GM21381 (cell line): ENCODE results near the gene GFOD1.

Experiments
- ATAC-seq: cut with Tn5 transposase; IDR thresholded peaks from one replicate; pipeline ENCODE4 v1.9.1; 2021; ENCODE audit warnings: mild to moderate bottlenecking, moderate library complexity; ENCODE audit not compliant: unreplicated experiment

Gene GFOD1

GRCh38 chr6:13383328-13384163 is 103.9 kb downstream of the GFOD1 start:
- ATAC-seq = peak; percentile 91

- ATAC-seq = no peak
Measured at GRCh38 chr6:13380761-13381160, 106.6 kb downstream of the GFOD1 start.

DNA sequence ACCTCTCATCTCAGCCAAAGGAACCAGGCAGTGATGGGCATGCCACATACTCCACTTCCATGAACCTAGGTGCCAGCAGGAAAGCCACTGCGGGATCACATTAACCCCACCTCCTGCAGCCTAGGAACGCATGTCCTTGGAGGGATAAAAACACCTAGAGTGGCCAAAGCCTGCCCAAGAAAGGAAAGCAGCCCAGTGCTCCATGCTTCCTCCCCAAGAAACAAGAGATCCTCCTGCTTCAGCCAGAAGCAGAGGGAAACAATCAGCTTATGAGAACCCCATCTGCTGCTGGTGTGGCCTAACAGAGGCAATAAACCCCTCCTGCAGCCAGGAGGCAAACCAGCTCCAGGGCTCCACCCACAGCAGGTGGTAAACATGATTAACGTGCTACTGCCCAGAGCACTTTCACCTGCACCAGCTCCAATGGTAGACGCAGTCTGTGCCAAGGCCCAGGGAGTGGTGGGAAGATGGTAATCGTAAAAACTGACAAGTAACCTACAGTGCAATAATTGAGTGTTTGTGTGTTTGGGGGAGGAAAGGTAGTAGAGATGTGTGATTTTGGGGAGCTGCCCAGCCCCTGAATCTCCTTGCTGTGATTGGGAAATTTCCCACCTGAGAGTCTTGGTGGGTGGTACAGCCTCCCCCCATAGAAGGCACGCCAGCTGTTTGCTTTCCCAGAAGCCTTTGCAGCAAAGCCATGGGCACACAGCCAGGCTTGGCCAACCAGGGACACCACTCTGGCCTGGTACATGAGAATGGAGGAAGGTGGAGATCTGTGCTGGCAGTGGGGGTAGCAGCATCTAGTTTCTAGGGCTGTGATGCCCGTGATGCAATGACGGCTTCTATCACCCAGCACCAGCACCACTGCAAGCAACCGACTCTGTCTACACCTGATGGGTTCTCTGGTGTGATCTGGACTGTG is 108.5 kb downstream of the GFOD1 start:
- ATAC-seq = no peak

DNA sequence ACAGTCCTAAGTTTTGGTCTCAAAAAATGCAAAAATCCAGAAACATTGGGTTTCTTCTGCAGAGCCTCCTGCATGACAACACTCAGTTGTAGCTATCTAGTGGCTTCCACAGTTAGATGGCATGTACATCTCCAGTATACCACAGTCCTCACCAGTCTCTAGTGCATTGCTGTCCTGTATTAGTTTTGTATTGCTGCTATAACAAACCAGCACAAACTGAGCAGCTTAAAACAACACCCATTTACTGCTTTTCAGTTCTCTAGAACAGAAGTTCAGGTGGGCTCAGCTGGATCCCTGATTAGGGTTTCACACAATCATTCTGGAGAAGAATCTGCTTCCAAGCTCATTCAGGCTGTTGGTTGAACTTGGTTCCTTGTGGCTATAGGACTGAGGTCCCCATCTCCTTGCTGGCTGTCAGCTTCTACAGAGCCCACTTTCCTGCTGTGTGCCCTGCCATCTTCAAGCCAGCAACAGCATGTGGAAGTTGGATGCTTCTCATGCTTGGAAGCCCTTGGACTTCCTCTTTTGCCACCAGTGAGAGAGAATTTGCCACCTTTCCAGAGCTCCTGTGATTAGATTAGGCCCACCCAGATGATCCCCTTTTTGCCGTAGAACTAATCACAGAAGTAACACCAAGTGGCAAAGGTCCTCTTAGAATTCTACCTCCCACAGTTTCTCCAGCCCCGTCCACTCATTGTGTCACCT is 110.2 kb downstream of the GFOD1 start:
- ATAC-seq = no peak

DNA sequence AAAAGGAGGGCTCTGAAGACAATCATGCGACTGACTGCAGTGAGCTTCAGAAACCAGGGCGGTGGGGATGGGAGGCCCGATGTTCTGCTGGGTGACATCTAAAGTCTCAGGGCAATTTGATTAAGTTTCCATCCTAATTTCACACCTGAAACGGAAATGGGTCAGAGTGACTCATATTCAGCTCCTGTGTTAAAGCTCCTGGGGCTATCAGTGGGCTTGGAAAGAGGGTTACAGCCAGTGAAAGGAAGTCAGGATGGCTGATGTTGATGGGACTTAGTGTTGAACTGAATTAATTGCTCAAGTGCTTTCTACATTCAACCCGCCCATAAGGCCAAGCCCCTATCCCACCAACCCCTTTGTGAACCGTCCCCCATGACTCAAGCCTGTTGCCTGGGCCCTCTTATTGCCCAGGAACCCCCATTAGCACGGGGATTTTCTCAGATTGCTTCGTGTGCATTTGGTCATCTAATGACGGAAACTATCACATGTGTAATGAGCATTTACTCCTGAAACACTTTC is 112.0 kb downstream of the GFOD1 start:
- peak; percentile 70 for ATAC-seq

DNA sequence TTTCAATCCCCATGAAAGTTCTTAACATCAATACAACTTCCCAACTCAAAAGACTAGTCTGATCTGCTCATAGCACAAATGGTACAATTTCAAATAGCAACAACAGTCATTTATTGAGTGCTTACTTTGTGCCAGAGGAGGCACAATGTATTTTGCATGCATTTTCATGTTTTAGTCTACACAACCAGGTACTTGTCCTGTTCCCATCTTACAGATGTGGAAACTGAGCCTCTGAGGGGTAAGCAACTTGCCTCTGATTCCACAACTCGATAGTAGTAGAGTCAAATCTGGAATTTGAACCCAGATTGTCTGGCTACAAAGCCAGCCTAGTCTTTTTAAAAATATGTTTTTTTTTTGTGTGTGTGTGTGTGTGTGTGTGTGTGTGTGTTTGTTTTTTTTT is 113.5 kb downstream of the GFOD1 start:
- no peak for ATAC-seq

GRCh38 chr6:13373488-13373886 is 113.9 kb downstream of the GFOD1 start:
- ATAC-seq = no peak

DNA sequence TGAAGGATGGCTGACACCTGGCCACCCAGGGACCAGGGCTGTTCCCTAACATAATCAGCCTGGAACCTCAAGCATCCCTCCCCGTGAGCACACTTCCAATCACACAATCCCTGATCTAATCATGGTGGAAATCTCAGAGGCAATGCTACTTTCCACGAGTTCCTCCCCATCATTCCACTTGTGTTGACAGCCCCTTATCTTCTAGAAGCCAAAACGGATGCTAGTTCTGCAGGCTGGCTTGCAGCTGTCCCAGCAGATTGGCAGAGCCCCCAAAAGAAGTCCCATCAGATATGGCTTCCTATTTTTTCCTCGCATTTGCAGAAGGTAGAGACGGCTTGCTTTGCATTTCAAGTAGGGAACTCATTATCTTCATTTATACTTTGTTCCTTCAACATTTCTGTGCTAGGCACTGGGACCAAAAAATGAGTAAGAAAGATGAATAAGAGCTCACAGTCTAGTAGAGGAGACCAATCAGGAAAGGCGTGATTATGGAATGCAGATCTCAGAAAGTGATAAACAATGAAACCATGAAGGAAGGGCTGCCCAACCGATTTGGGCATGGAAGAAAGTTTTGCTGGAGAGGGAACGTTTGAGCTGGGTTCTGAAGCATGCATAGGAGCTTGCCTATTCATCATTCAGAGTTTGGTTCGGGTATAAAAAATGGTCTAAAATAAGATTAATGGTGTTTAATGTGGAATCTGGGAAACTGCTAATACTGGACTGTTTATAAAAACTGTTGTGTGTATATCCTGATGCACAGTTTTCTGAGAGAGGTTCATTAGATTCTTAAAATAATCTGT is 114.5 kb downstream of the GFOD1 start:
- ATAC-seq = no peak

GRCh38 chr6:13372076-13372475 is 115.3 kb downstream of the GFOD1 start:
- ATAC-seq = no peak

DNA sequence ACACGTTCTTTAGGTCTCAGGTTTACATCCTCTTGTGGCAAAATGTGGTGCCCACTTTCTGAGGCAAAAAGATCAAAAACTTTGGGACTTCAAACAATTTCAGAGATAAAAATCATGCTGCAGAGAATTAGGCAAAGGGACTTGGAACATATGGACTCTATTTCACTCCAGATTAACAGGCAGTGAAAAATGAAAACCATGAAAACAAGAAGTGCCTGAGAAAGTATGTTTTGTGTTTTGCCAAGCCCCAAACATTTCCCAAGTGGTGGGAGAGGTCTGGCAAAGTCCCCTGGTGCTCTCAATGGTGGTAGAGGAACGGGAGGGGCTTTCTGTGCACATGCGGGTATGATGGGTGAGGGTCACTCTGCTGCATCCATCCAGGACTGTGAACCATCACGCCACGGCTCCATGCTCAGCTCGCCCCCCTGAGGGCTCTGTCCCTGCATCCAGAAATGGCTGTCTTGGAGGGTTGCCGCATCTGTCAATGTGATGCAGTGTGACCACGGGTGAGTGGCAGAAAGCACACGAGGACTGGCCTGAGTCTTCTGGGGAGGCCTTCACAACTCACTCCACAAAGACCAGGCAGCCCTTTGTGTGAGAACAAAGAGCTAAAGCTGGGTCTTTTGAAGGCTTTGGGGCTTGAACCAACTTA is 115.9 kb downstream of the GFOD1 start:
- ATAC-seq = no peak

DNA sequence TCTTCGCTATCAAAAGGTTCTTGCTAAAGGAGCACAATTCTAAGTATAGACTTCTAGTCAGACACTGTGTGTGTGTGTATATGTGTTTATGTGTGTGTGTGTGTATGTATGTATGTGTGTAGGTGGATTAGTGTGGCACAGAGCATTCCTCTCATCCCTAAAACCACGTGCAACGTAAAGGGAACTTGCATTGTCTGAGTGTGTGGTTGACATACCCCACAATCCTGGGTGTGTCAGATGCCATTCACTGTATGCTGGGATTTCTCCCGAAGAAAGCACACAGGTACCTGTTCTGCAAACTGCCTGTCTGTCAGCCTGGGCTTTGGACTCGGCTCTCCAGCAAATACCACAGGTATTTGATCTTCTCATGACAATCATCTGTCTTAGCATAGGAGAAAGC is 116.8 kb downstream of the GFOD1 start:
- ATAC-seq = no peak

DNA sequence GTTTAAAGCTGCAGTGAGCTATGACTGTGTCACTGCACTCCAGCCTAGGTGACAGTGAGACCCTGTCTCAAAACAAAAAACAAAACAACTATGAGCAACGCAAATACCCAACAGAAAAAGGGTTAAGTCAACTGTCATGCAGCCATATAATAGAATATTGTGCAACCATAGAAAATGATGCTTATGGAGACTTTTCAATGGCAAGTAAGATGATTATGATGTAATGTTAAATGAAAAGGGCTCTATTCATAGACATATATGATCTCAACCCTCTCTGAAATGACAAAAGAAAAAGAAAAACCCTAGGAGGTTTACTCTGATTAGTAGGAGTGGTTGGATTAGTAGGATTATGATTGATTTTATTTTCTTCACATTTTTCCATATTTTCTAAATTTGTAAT is 117.8 kb downstream of the GFOD1 start:
- no peak for ATAC-seq

DNA sequence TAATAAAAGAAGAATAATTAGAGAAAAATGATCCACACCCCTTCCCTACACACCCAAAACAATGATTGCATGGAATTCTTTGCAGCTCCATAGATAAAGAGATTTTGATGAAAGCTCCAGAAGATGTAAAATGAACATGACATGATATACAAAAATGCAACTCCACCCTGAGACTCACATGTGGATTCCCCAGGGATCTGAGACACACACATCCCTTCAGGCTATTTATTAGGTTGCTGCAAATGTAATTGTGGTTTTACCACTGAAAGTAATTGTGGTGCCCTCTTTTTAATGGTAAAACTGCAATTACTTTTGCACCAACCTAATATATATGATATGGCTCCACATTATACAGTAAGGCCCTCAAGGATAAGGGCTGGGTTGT is 118.7 kb downstream of the GFOD1 start:
- ATAC-seq = no peak

DNA sequence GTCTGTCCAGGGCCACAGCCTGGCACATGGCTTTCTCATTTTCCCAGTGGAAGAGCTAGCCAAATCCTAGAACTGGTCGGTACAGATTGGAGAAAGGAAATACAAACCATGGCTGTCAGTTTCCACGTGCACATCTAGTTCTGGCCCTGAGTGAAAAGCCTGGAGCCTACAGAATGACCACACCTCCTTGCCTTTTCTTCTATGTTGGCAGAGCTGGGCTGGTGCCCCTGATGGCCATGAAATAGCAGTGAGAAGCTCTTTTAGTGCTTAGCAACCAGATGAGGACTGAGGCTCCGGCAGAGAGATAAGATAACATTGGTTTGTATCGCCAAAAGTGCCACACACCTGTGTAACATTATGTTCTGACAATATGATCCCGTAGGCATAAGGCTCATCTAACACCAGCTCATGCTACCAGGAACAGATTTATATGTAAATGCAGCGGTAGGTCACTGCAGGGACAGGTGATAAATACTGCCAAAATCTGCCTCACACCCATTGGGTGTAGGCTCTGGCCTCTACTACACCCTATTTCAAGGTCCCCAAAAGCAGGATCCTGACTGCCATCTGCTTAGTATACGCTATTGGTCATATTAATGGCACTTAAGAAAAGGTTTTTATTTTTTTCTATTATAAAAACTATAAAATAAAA is 119.2 kb downstream of the GFOD1 start:
- no peak for ATAC-seq

GRCh38 chr6:13367396-13367795 is 120.0 kb downstream of the GFOD1 start:
- ATAC-seq = no peak

- ATAC-seq = no peak
Measured at GRCh38 chr6:13365320-13365719, 122.1 kb downstream of the GFOD1 start.

GRCh38 chr6:13364842-13365241 is 122.6 kb downstream of the GFOD1 start:
- ATAC-seq = no peak

GRCh38 chr6:13362412-13362811 is 125.0 kb downstream of the GFOD1 start:
- no peak for ATAC-seq
